Stimulated activated CD4-positive, alpha-beta T cell treated with anti-CD3 and anti-CD28 coated beads, Interleukin-2, amount 100 ng/mL, for 48 hours (primary cell): ENCODE measurements around the gene ZNF438.

Source experiments
- DNase-seq, 2 donors: peaks; one replicate each; pipeline ENCODE4 v3.0.0-alpha.2; 2020

ZNF438 gene

GRCh38 chr10:30870896-30871295 lies 160.8 kb downstream of the ZNF438 start:
- no peak for DNase-seq

DNA sequence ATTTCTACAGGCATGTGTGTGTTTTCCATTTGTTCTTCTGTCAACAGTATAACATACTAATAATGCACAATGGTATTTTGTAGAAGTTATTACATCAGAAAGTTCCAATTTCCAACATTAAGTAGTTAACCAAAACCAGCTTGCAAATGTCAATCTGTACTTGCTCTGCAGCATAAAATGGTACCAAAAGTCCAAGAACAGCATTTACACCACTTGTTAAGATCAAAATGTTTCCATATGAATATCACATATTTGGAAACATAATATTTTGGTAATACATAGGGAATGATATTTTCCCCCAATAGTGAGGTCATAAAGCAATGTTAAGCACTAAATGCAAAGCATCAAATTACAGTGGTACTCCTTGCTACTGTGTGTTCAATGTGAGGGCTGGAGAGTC lies 162.1 kb downstream of the ZNF438 start:
- no peak for DNase-seq

GRCh38 chr10:30868611-30869010 lies 163.1 kb downstream of the ZNF438 start:
- DNase-seq, result no peak

DNA sequence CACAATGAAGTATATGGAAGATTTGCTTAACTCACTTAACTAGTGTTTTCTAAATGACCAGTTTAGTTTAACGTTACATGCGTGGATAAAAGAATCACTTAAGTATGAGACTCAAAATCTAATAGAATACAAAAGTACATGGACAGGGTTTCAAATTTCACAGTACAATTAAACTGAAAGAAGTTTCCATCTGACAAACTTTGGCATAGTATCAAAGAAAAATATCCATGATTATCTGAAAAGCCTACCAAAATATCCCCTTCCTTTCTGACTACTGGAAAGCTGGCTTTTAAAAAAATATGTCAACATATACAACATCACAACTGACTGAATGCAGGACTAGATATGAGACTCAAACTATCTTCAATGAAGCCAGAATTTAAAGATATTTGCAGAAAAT lies 164.8 kb downstream of the ZNF438 start:
- no peak for DNase-seq

DNA sequence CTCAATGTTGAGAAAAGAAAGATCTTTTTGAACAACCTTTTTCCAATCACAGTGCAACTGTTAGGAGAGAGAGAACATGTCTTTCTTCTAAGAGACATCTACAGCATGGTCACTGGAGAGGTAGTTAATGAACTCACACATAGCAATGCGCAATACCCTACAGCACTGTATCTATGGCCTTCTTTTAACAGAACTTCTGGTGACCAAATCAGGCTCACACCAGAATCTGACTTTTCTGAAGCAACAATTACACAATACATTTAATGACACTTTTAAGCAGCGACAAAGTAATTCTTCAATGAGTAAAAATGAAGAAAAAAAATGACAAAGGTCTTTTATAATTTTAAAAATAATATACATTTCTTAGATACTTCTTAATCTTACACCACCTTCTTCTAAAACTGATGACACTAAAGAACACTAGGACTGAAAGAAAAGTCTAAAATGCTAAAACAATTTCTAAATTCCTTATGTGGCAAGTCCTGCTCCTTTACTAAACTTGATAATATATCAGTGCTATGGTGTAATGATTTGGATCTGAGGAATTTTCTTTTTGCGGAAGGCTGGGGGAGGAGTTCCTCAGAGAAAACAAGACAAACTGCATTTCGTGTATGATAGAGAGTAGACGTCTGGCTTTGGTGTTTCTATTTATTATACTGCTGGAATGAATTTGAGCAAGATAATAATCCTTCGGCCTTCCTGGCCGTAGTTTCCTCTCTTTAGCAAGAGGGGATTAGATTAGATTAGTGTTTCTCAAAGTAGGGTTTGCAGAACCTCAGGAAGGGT lies 166.3 kb downstream of the ZNF438 start:
- no peak for DNase-seq

- DNase-seq, result no peak
These were observed 168.0 kb downstream of the ZNF438 start for GRCh38 chr10:30863516-30864210.

- no peak for DNase-seq
These were observed 169.2 kb downstream of the ZNF438 start for GRCh38 chr10:30862486-30862885.

- no peak for DNase-seq
These were observed 169.7 kb downstream of the ZNF438 start for GRCh38 chr10:30861976-30862375.

- DNase-seq, result no peak
These were observed 170.4 kb downstream of the ZNF438 start for GRCh38 chr10:30861221-30861620.

- no peak for DNase-seq
These were observed 173.2 kb downstream of the ZNF438 start for GRCh38 chr10:30858499-30858898.

DNA sequence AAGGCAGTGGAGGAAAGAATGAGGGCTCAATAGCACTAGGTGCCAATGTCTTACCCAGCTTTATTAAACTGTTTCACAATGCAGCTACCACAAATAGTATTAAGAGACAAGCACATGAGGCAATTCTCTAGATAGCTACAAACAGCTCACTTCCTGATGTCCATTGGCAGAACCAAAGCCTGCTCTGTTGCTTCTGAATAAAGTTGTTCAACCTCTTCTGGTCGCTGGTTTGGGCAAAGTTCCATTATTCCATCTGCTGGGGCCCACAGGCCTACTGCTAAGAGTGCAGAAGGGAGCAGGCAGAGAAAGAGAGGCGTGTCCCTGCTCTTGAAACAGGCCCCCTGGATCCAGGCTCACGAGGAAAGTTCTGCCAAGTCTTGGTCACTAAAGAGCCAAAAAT lies 173.9 kb downstream of the ZNF438 start:
- DNase-seq, result no peak

DNA sequence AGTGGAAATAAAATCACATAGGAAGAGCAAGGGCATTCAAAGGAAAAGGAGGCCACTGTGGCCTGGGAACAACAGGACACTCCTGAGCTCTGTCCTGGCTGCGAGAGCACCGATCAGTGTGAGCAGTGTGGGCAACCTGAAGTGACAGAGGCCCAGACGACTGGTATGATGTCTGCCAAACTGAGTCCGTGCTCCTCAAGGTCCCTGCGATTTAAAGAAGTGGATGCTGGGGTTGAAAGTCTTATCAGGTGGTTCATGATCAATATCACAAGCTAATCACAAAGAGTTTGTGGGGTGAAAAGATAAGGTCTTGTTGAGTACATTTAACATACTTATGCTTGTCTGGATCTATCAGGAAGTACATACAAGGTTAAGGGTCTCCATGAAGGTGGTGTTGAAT lies 176.5 kb downstream of the ZNF438 start:
- DNase-seq, result no peak

DNA sequence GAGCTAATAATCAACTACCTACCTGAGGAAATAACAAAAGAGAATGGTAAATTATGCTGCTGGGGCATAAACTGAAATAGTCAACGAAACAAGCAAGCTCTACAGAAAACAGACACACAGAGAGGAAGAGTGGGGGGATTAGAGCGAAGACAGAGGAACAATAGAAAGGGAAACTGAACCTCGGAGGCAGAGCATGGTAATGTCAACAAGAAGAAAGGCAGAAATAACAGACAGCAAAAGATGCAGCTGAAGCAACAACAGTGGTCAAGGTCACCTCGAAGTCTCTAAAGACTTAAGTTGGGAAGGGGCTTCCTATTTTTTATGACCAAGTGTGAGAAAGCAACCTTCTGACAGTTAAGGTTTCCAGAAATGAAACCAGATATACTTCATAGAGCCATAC lies 177.0 kb downstream of the ZNF438 start:
- DNase-seq, result no peak

- no peak for DNase-seq
These were observed 178.6 kb downstream of the ZNF438 start for GRCh38 chr10:30853066-30853465.

- DNase-seq, result no peak
These were observed 180.9 kb downstream of the ZNF438 start for GRCh38 chr10:30850776-30851175.

- no peak for DNase-seq
These were observed 182.2 kb downstream of the ZNF438 start for GRCh38 chr10:30849231-30850035.

DNA sequence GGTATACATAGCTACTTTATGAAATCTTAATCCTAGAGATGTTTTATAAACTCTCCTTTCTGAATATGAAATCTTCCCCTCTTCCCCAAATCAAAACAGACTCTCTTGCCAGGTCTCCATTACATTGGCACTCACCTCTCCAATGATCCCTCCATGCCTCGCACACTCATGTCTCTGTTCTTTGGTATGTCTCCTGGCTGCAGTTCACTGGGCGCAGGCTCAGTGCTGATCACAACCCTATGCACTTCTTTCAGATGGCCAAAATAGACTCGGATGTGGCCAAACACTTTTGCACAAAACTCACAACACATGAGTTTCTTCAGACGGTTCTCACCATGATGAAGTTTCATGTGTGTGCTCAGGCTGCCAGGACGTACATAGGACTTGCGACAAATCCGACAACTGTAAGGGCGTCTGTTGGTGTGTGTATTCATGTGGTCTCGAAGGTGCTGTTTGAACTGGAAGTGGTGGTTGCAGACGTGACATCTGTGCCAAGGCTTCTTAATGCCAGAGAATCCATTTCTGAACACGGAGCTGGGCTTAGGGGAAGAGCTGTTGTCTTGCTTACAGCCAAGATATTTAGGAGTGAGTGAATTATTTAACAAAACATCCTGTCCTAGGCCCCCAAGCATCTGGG lies 183.2 kb downstream of the ZNF438 start:
- DNase-seq, result no peak

DNA sequence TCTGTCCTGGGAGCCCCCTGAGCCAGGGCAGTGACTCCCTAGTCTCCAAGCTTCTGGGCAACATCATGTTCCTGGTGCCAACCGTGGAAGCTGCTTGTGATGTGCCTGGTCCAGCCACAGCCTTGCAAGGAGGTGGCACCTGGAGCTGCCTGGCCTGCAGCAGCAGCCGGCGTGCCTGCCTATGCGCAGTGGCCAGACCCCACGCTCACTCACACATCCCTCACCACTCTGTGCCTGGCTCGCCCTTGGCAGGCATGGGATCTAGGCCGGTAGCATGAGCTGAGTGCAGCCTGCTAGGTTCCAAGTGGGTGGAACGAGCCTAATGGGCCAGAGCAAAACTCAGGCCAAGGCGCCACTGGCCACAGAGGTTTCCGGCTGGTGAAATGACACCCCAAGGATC lies 184.0 kb downstream of the ZNF438 start:
- DNase-seq, result no peak

DNA sequence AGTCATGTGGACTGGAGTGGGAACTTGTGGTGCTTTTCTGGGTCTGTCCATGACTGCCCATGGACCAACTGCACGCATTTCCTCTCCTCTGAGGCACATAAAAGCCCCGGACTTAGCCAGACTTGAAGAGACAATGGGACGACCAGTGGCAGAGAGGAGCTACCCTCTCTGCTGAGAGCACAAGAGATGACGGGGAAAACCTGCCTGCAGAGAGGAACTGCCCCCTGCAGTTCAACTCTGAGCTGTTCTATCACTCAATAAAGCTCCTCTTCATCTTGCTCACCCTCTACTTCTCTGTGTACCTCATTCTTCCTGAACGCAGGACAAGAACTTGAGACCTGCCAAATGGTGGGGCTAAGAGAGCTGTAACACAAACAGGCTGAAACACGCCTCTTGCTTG lies 184.5 kb downstream of the ZNF438 start:
- DNase-seq, result no peak

DNA sequence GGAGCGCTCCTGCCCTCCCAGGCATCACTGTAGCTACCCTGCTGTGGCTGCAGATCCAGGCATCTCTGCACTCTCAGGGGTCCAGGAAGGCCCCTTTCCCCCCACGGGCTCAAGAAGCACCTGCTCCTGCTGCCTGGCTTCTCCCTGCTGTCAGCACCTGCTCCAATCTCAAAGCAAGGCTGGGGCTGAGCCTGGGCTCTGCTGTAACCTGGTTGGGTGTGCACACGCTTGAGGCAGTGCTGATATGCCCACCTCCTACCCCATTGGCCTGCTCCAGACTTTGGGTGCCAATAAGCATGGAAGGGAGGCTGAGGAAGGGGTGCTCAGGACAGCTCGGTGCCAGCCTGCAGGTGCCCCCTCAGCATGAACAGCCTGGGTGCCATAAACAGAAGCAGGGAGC lies 185.0 kb downstream of the ZNF438 start:
- DNase-seq, result no peak

GRCh38 chr10:30842894-30843293 lies 188.8 kb downstream of the ZNF438 start:
- DNase-seq, result no peak

GRCh38 chr10:30842185-30842584 lies 189.5 kb downstream of the ZNF438 start:
- no peak for DNase-seq

GRCh38 chr10:30840395-30841050 lies 191.1 kb downstream of the ZNF438 start:
- DNase-seq, result no peak
